GM12872 (cell line): Measurements from ENCODE around the gene EPHA6.

Experiments used
- TF ChIP-seq, protein P1 (sequence below): IDR thresholded peaks from 3 replicates; pipeline ENCODE4 v1.5.1; 2011; ENCODE audit warnings: low read depth, mild to moderate bottlenecking, low read length, moderate library complexity; ENCODE audit not compliant: insufficient read depth

Gene EPHA6

DNA sequence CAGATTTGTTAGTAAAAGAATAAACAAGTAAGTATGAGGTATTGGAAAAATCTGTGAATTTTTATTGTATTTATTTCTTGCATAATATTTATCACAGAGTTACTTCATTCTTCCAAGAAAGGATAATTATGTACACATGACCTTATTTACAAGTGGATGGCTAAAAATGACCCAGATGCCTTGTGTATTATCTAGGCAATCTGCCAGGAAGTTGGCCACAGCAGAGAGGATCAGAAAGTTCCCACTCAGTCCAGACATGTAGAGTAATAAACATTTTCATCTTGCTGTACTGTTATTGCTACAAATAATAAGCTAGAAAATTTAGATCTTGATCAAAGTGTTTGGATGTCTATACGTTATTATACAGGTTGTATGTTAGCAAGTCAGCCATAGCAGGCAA is 317.1 kb downstream of the EPHA6 start:
- TF ChIP-seq, protein P1, sequence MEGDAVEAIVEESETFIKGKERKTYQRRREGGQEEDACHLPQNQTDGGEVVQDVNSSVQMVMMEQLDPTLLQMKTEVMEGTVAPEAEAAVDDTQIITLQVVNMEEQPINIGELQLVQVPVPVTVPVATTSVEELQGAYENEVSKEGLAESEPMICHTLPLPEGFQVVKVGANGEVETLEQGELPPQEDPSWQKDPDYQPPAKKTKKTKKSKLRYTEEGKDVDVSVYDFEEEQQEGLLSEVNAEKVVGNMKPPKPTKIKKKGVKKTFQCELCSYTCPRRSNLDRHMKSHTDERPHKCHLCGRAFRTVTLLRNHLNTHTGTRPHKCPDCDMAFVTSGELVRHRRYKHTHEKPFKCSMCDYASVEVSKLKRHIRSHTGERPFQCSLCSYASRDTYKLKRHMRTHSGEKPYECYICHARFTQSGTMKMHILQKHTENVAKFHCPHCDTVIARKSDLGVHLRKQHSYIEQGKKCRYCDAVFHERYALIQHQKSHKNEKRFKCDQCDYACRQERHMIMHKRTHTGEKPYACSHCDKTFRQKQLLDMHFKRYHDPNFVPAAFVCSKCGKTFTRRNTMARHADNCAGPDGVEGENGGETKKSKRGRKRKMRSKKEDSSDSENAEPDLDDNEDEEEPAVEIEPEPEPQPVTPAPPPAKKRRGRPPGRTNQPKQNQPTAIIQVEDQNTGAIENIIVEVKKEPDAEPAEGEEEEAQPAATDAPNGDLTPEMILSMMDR: no peak

DNA sequence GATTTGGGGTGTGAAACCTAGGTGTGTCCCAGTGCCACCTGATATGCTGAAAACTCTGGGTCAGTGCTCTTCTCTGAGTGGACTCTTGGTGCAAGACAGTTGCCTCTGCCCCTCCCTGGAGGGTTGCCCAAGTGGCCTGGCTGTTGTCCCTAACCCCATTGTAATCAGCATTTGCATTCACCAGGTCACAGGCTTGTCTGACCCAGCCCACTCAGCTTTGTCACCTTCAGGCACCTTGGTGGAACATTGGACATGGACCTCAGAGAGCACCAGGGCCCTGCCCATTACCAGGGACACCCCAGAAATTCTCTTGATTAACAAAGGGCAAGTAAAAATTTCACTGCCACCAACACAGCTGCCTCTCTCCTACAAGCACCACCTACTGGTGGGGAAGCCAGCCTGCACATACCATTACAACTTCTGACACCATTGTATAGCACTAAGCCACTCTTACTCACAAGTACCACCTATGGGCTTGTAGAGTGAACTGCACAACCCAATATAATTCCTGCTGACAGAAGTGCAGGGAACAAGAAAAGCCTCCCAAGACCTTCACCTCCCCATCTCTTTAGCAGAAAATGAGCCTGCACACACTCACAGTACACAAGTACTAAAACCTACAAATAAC is 324.6 kb downstream of the EPHA6 start:
- TF ChIP-seq, protein P1: peak; percentile 58

DNA sequence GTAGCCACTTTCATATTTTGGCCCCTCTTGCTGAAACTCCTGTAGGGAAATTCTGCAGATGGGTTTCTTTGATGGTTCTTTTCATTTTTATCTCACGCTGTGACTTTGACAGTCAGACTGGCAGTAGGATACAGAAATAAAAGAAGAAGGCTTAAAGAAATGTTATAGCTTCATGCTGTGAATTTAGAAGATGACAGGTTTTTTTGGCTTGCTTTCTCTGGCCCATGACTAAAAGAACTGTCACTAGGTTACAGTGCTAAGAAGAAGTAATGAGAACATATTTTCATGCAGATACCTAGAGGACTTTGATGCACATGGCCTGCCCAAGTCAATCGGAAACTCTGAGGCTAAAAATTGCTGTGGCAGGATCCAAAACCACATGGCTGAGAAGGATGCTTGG is 334.5 kb downstream of the EPHA6 start:
- TF ChIP-seq, protein P1: no peak

DNA sequence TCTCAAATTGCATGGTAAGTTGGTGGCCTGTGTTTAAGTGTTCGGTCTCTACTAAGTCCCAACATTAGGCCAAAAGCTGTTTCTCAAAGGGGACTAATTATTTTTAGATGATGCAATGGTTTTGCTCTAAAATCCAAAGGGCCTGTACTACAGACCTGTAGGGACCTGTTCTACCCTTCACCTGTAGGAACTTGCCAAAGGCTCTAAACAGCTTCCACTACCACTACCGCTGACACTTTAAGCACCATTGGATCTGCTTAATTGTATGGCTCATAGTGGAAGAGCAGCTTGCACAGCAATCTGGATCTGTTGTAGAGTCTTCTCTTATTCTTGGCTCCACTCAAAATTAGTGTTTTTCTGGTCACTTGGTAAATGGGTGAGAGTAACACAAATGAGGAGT is 346.8 kb downstream of the EPHA6 start:
- TF ChIP-seq, protein P1: no peak

DNA sequence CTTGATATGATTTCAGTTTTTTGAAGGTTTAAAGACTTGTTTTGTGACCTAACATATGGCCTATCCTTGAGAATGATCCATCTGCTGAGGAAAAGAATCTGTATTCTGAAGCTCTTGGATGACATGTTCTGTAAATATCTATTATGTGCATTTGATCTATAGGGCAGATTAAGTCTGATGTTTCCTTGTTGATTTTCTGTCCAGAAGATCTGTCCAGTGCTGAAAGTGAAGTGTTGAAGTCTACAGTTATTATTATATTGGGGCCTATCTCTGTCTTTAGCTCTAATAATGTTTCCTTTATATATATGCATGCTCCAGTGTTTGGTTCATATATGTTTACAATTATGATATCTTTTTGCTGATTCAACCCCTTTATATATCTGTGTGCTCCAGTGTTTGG is 362.8 kb downstream of the EPHA6 start:
- TF ChIP-seq, protein P1: no peak

DNA sequence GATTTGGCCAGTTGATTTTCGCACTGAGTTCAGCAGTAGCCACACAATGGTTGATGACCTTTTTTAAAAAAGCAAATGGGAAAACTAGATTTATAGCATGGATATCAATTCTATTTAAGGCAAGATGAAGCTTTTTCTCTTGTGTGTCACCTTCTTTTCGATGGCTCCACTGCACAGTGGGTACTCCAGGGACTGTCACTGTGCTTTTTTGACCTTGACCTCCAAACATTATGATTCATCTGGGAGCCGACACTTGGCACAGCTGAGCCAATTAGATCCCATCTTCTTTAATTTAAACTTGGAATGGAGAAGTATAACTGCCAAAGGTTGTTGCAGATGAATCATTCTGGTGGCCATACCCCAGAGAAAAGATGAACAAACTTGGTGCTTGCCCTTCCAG is 367.3 kb downstream of the EPHA6 start:
- TF ChIP-seq, protein P1: no peak

DNA sequence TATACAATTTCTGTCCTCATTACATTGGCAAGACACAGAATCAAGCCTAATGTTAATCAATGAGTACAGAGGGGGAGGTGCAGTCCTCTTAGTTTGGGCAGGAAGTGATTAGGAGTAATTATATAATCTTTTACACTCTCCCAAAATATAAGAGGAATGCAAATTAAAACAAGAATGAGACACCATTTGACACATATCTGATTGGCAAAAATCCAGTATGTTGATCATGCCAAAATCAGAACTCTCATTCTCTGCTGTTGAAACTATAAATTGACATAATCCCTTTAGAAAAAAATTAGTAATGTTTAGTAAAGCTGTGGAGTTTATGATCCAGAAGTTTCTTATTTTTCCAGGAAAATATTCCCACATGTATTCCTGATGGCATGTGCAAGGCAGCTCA is 373.4 kb downstream of the EPHA6 start:
- TF ChIP-seq, protein P1: no peak

DNA sequence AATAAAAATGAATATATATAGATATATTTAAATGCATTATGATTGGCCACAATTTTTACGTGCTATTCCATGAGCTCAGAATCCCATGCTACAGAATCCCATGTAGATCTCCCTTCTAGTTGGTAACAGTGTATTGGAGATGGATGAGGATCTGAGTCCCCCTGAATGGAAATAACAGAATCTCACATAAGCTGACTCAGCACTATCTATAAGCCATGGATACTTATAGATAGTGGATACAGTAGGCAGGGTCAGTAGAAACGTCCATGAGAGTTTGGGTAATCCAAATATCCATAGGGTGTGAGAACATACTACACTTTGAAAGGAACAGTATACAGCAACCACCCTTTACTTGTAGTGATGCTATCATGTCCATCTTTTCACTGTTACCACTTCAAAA is 375.4 kb downstream of the EPHA6 start:
- TF ChIP-seq, protein P1: no peak
